NOMO-1 treated with DMSO at 0.1 percent for 48 hours (cell line): ENCODE data around the gene DNAJC16.

Source experiments
- DNase-seq: peaks from one replicate; lab custom pipeline; 2025; ENCODE audit not compliant: unreplicated experiment; lab: John Stamatoyannopoulos, UW

DNAJC16 gene

DNA sequence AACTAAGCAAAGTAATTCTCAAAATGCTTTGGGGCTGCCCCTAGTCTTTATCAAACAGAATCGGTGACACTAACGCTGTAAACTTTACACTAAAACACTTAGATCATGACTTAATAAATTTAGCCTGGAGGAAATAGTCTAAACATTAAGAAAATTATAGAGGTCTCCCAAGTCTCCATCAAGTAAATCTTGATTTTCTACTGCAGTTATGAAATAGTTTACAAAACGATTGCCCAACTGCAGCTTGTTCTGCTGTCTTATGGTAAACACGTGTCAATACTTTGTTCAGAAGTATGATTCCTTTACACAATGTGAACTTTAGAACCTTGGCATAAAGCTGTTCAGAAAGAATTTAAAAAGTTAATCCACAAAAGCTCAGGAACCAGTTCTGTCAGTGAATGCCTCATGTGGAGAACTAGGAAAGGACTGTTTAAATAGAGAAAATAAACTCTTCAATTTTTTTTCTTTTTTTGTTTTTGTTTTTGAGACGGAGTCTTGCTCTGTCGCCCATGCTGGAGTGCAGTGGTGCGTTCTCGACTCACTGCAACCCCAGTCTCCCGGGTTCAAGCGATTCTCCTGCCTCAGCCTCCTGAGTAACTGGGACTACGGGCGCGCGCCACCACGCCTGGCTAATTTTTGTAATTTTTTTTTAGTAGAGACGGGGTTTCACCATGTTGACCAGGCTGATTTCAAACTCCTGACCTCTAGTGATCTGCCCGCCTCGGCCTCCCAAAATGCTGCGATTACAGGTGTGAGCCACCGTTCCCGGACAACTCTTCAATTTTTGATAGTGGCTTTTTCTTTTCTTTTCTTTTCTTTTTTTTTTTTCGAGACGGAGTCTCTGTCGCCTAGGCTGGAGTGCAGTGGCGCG lies 92.2 kb downstream of the DNAJC16 start:
- peak; percentile 64 for DNase-seq

GRCh38 chr1:15620155-15620545 lies 93.5 kb downstream of the DNAJC16 start:
- DNase-seq: no peak

- no peak for DNase-seq
These were observed 94.4 kb downstream of the DNAJC16 start for GRCh38 chr1:15620902-15621682.

DNA sequence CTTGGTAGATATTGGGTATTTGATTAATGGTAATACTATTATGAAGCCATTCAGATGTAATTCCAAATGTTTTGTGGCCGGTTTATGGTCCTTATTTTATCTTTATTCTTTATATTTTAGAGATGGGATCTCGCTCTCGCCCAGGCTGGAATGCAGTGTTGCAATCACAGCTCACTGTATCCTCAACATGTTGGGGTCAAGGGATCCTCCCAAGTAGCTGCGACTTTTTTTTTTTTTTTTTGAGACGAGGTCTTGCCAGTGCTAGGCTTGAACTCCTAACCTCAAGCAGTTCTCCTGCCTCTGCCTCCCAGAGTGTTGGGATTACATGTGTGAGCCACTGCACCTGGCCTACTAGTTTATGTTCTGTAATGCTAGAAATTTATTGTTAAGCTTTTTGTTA lies 95.3 kb downstream of the DNAJC16 start:
- DNase-seq: no peak

GRCh38 chr1:15622712-15623373 lies 96.2 kb downstream of the DNAJC16 start:
- no peak for DNase-seq

- DNase-seq: no peak
These were observed 96.8 kb downstream of the DNAJC16 start for GRCh38 chr1:15623435-15623834.

DNA sequence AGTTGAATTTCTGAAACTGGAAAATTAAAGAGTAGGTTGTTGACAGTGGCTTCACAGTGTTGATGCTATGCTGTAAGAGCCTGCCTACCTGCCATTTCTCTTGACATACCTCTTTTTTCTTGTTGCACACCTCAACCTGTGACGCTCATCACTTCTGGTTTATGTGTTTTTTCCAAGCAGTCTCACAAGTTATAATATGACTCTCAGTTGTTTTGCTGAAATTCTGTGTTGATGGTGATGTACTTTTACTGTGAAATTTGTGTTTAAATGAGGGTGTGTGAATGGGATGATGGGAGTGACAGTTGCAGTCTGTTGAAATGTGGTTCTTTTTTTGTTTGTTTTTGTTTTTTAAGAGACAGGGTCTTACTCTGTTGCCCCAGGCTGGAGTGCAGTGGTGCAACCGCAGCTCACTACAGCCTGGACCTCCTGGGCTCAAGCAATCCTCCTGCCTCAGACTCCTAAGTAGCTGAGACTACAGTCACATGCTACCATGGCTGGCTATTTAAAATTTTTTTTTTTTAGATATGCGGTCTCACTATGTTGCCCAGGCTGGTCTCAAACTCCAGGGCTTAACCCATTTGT lies 97.6 kb downstream of the DNAJC16 start:
- DNase-seq: no peak

- no peak for DNase-seq
These were observed 98.6 kb downstream of the DNAJC16 start for GRCh38 chr1:15625056-15625917.
